GM20000 (cell line): Measurements from ENCODE around the gene COL20A1.

Experiments
- DNase-seq: peaks from one replicate; pipeline ENCODE4 v3.0.0; 2012; ENCODE audit warnings: low spot score
- CTCF ChIP-seq: IDR thresholded peaks from 2 replicates; pipeline ENCODE4 v1.5.1; 2012; ENCODE audit warnings: mild to moderate bottlenecking, control low read depth; ENCODE audit errors: extremely low read depth, missing control alignments

The COL20A1 gene

DNA sequence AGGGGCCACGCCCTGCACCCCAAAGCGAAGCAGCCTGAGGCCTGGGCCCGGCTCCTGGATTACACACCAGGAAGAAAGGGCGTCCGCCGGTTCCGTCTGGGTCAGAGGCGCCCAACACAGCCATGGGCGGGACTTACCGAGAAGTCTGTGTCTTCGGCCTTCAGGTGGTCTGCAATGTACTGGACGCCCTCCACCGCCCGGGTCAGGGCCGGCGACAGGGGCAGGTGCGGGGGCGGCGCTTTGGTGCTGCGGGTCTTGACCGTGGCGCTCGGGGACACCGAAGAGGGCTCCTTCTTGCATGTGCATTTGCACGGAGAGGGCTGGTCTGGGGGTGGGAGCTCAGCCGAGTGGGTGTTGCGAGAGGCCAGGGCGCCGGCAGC lies 56.5 kb downstream of the COL20A1 start:
- no peak for DNase-seq
- no peak for TF ChIP-seq CTCF

- TF ChIP-seq CTCF: no peak
- no peak for DNase-seq
Measured at GRCh38 chr20:63350196-63350595, 57.2 kb downstream of the COL20A1 start.

DNA sequence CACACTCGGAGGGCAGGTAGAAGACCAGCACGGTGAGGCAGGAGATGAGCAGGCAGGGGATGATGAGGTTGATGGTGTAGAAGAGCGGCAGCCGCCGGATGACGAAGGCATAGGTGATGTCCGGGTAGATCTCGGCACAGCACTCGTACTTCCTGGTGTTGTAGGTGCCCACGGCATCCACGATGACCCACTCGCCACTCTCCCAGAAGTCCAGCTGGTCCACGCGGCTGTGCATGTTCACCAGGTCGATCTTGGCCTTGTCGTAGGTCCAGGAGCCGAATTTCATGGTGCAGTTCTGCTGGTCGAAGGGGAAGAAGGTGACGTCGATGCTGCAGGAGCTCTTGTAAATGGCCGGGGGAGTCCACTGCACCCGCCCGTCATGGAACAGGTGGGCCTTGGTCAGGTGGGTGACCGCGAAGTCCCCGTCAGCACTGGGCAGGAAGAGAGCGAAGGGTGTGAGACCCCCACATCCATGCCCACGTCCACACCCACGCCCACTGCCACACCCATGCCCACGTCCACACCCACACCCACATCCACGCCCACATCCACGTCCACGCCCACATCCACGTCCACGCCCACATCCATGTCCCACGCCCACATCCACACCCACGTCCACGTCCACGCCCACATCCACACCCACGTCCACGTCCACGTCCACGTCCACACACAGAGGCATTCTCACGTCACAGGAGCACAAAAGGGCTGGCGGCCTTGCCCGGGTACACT lies 57.8 kb downstream of the COL20A1 start:
- no peak for TF ChIP-seq CTCF
- DNase-seq: no peak

DNA sequence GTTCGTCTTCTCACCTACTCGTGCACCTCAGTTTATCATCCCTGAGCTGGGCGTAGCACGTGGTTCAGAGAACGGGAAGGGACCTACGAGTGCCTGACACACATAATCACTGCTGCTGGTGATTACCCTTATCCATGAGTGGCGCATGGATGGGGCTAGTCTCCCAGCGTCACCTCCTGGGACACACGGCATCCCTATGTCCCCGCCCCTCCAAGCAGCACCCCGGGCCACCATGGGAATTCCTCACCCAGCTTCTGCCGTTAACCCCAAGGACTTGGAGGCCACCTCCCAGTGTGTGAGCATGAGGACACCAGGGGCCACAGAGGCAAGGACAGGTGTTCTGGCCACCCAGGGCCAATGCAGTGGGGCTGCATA lies 58.3 kb downstream of the COL20A1 start:
- no peak for DNase-seq
- TF ChIP-seq CTCF: no peak

GRCh38 chr20:63351811-63352591 lies 59.0 kb downstream of the COL20A1 start:
- no peak for TF ChIP-seq CTCF
- DNase-seq: no peak

DNA sequence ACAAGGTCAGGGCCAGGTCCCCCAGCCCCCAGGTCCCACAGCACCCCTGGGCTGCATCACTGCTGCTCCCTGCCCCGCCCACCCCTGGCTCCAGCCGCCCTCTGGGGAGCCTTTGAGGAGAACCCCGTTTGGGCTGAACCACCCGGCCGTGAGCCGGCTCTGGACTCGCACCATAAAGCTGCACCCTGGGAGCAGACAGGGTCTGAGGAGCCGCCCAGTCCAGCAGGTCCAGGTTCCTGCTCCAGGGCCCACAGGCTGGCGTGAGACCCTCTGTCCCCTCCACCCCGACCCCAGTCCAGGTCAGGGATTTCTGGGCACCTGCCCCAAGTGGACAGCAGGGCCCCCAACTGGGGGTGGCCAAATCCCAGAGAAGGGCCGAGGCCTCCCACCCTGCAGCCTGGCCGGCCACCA lies 59.8 kb downstream of the COL20A1 start:
- no peak for TF ChIP-seq CTCF
- no peak for DNase-seq

DNA sequence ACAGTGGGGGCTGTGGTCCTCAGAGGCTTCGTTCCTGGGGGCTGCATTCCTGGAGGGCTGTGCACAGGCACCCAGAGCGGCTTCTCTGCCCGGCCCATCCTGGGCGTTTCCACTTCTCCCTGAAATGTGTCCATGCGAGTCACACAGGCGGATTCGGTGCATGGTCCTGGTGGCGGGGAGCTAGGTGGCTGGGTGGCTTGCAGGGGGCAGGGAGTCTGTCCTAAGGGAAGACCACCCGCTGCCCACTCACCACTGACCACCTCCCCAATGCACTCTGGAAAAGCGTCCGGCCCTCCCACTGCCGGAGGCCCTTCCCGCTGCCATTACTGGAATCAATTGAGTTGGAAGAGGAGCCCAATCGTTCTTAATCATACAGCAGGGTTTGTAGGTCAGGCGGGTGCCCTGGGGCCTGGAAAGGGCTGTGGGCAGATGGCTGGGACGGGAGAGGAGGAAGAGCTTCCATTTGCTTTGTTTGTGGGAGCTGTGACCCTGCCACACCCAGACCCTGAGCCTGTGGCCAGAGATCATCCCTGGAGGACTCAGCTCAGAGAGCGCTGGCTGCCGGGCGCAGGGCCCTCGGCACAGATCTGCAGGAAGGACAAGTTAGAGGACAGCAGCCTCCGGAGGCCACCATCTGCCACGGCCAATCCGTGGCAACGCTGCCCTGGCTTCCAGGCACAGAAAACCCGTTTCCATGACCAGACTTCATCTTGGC lies 61.8 kb downstream of the COL20A1 start:
- TF ChIP-seq CTCF: no peak
- no peak for DNase-seq
